Natural killer cell (primary cell): ENCODE results near the gene PRKAR1A. TPM values are rescaled to one million over a fixed set of nuclear protein-coding genes. Genes with fewer than 3 reads are reported as not detected.

ENCODE experiments used
- ATAC-seq, 3 donors: fragments of 150-1000 bp in 2 of 3; fragments of 200-7000 bp in 1 of 3; cut with Tn5 transposase; 1 replicate in 1 of 3; 2 replicates in 2 of 3; pipeline ENCODE4 v1.10.0; 2021; ENCODE audit warnings: mild to moderate bottlenecking in 2 of 3, moderate library complexity in 2 of 3
- DNase-seq, 2 donors: peaks; one replicate each; pipeline versions ENCODE4 v3.0.0 to v3.0.0-alpha.2; 2013 to 2021; ENCODE audit warnings: mixed read lengths in 1 of 2
- H3K27ac ChIP-seq: one replicate; pipeline ENCODE4 v1.5.1; 2013; ENCODE audit warnings: mild to moderate bottlenecking, low read length
- H3K27me3 ChIP-seq: one replicate; pipeline ENCODE4 v1.6.1; 2013; ENCODE audit warnings: low read length; ENCODE audit not compliant: control insufficient read depth, insufficient read depth
- H3K36me3 ChIP-seq: one replicate; pipeline ENCODE4 v1.6.1; 2013; ENCODE audit warnings: low read length; ENCODE audit not compliant: control insufficient read depth, insufficient read depth
- H3K4me1 ChIP-seq: one replicate; pipeline ENCODE4 v1.6.1; 2013; ENCODE audit warnings: low read length; ENCODE audit not compliant: control insufficient read depth, insufficient read depth
- H3K4me3 ChIP-seq: one replicate; pipeline ENCODE4 v1.5.1; 2013; ENCODE audit warnings: low read length
- H3K9me3 ChIP-seq: one replicate; pipeline ENCODE4 v1.6.1; 2013; ENCODE audit warnings: low read length; ENCODE audit not compliant: control insufficient read depth, insufficient read depth
- H3K27ac Mint-ChIP-seq, 2 donors: one replicate each; pipeline ENCODE4 v1.8.0; 2022; ENCODE audit warnings: mild to moderate bottlenecking in 2 of 2, mixed read lengths in 2 of 2, moderate library complexity in 1 of 2
- H3K27me3 Mint-ChIP-seq, 2 donors: one replicate each; pipeline ENCODE4 v1.8.0; 2022; ENCODE audit warnings: low read depth in 2 of 2, mixed read lengths in 2 of 2
- H3K36me3 Mint-ChIP-seq: one replicate; pipeline ENCODE4 v1.8.0; 2022; ENCODE audit warnings: mixed read lengths
- H3K4me1 Mint-ChIP-seq, 2 donors: one replicate each; pipeline ENCODE4 v1.8.0; 2022; ENCODE audit warnings: mixed read lengths in 2 of 2
- H3K4me3 Mint-ChIP-seq: one replicate; pipeline ENCODE4 v1.8.0; 2022; ENCODE audit warnings: mild to moderate bottlenecking, moderate library complexity, mixed read lengths
- H3K9me3 Mint-ChIP-seq, 2 donors: one replicate each; pipeline ENCODE4 v1.8.0; 2022; ENCODE audit warnings: mixed read lengths in 2 of 2
- CTCF ChIP-seq: fragments of 200-600 bp; IDR thresholded peaks from one replicate; pipeline ENCODE4 v1.8.0; 2022; ENCODE audit warnings: antibody characterized with exemption
- WGBS: methylation state at CpG from one replicate; pipeline ENCODE4 v1.1.7; 2013; ENCODE audit warnings: missing lambda C conversion rate; ENCODE audit not compliant: insufficient coverage; 5-methylcytosine and 5-hydroxymethylcytosine counted together
- intact Hi-C: fragments of 100-400 bp; cut with micrococcal nuclease; formaldehyde crosslinking; loops from one replicate; pipeline ENCODE4 v1.14.2; 2022
- total RNA-seq, 4 donors: library from RNA; stranded (reverse); fragments of 120-200 nt in 1 of 4; gene quantifications; one replicate each; pipeline versions ENCODE4 v1.2.3 to v1.2.4, GENCODE V29; 2013 to 2022

PRKAR1A gene
- total RNA-seq, 3 donors from 2014 or later (not counting 1 experiment from before 2014, with no cell fraction given): 215 to 267 (median 234) TPM

- TF ChIP-seq CTCF: no peak
- Mint-ChIP-seq H3K4me1 (peaks cover 8% of the 10 kb centered on the region in 2 donors), H3K27me3 (no peaks in the 10 kb centered on the region), H3K27ac (peak overlapping the region in 1 of 2 donors; percentile 67), H3K36me3 (no peaks in the 10 kb centered on the region), H3K4me3 (no peak overlapping the region), H3K9me3 (no peaks in the 10 kb centered on the region)
- H3K27ac ChIP-seq: no peak overlapping the region
- no peaks in the 10 kb centered on the region for H3K4me1 ChIP-seq
- intact Hi-C loops: no loop called here
- no peak for DNase-seq
- H3K9me3 ChIP-seq: no peaks in the 10 kb centered on the region
- H3K27me3 ChIP-seq: no peaks in the 10 kb centered on the region
- ATAC-seq: no peak
- peaks cover 25% of the 10 kb centered on the region for H3K36me3 ChIP-seq
- 94% methylated on average over 8 of the region's 8 CpGs for WGBS
- H3K4me3 ChIP-seq: no peak overlapping the region
Observed at GRCh38 chr17:68540981-68541380, 28.8 kb downstream of the PRKAR1A start.

- Histone ChIP-seq H3K9me3 (no peaks in the 10 kb centered on the region), H3K4me1 (no peaks in the 10 kb centered on the region), H3K27me3 (no peaks in the 10 kb centered on the region), H3K4me3 (no peak overlapping the region), H3K27ac (no peak overlapping the region), H3K36me3 (peaks cover 18% of the 10 kb centered on the region)
- no peaks in the 10 kb centered on the region for H3K9me3 Mint-ChIP-seq
- intact Hi-C loops: no loop called here
- no peak overlapping the region for H3K4me3 Mint-ChIP-seq
- TF ChIP-seq CTCF: no peak
- H3K4me1 Mint-ChIP-seq: peaks cover 8% of the 10 kb centered on the region in 2 donors
- DNase-seq: no peak
- peak overlapping the region in 1 of 2 donors; percentile 67 for H3K27ac Mint-ChIP-seq
- no peaks in the 10 kb centered on the region for H3K27me3 Mint-ChIP-seq
- 88% methylated on average over 6 of the region's 6 CpGs for WGBS
- H3K36me3 Mint-ChIP-seq: no peaks in the 10 kb centered on the region
- ATAC-seq: no peak
Observed at GRCh38 chr17:68541816-68542215, 29.6 kb downstream of the PRKAR1A start.

GRCh38 chr17:68542698-68543463 is 30.7 kb downstream of the PRKAR1A start:
- Mint-ChIP-seq H3K4me1 (peaks cover 8% of the 10 kb centered on the region in 2 donors), H3K36me3 (no peaks in the 10 kb centered on the region), H3K27me3 (no peaks in the 10 kb centered on the region), H3K4me3 (no peak overlapping the region), H3K27ac (no peak overlapping the region), H3K9me3 (no peaks in the 10 kb centered on the region)
- Histone ChIP-seq H3K27ac (no peak overlapping the region), H3K9me3 (no peaks in the 10 kb centered on the region), H3K27me3 (no peaks in the 10 kb centered on the region), H3K4me3 (no peak overlapping the region), H3K36me3 (peaks cover 9% of the 10 kb centered on the region), H3K4me1 (no peaks in the 10 kb centered on the region)
- over 99% methylated on average over 13 of the region's 13 CpGs for WGBS
- no peak for TF ChIP-seq CTCF
- DNase-seq (no peak), ATAC-seq (no peak)
- intact Hi-C loops: no loop called here
